Karpas-422 (cell line): Measurements from ENCODE around the gene DLEC1. TPM values are rescaled to one million over a fixed set of nuclear protein-coding genes. Genes with fewer than 3 reads are reported as not detected.

Source experiments
- DNase-seq: peaks from one replicate; pipeline ENCODE4 v3.0.0-alpha.2; 2015
- H2AFZ ChIP-seq: fragments of 200-600 bp; sonication (generic); 2 replicates; pipeline ENCODE4 v1.6.1; 2014; ENCODE audit warnings: antibody characterized with exemption, low read length, mixed read lengths
- H3K27ac ChIP-seq: fragments of 200-600 bp; sonication (generic); 2 replicates; pipeline ENCODE4 v1.5.1; 2014; ENCODE audit warnings: mild to moderate bottlenecking, low read length, moderate library complexity
- H3K27me3 ChIP-seq: fragments of 200-600 bp; sonication (generic); 2 replicates; pipeline ENCODE4 v1.6.1; 2014; ENCODE audit warnings: low read length, mixed read lengths
- H3K36me3 ChIP-seq: fragments of 200-600 bp; sonication (generic); 2 replicates; pipeline ENCODE4 v1.6.1; 2014; ENCODE audit warnings: low read length, mixed read lengths; ENCODE audit not compliant: insufficient read depth
- H3K4me1 ChIP-seq: fragments of 200-600 bp; sonication (generic); 2 replicates; pipeline ENCODE4 v1.6.1; 2014; ENCODE audit warnings: mild to moderate bottlenecking, low read length, mixed read lengths
- H3K4me2 ChIP-seq: fragments of 200-600 bp; sonication (generic); 2 replicates; pipeline ENCODE4 v1.6.1; 2014; ENCODE audit warnings: low read length, low read depth, mild to moderate bottlenecking; ENCODE audit not compliant: poor library complexity, severe bottlenecking
- H3K4me3 ChIP-seq: fragments of 200-600 bp; sonication (generic); 2 replicates; pipeline ENCODE4 v1.5.1; 2014; ENCODE audit warnings: mild to moderate bottlenecking, antibody characterized with exemption, low read length, mixed read lengths
- H3K79me2 ChIP-seq: fragments of 200-600 bp; sonication (generic); 2 replicates; pipeline ENCODE4 v1.6.1; 2014; ENCODE audit warnings: mild to moderate bottlenecking, low read length, mixed read lengths
- H3K9ac ChIP-seq: fragments of 200-600 bp; sonication (generic); 2 replicates; pipeline ENCODE4 v1.6.0; 2014; ENCODE audit warnings: low read length
- H3K9me2 ChIP-seq: fragments of 200-600 bp; sonication (generic), shearing (Covaris generic); replicated peaks from 2 replicates; pipeline ENCODE4 v1.6.0; 2014; ENCODE audit warnings: mild to moderate bottlenecking, low read length, moderate library complexity; ENCODE audit not compliant: insufficient read depth
- H3K9me3 ChIP-seq: fragments of 300-700, 200-600 bp; sonication (generic); 2 replicates; pipeline ENCODE4 v1.6.1; 2014; ENCODE audit warnings: low read length, mixed read lengths
- H4K20me1 ChIP-seq: fragments of 200-600 bp; sonication (generic); 2 replicates; pipeline ENCODE4 v1.6.1; 2014; ENCODE audit warnings: mild to moderate bottlenecking, antibody characterized with exemption, low read length, low read depth; ENCODE audit not compliant: insufficient read depth
- total RNA-seq: library from RNA; depleted of rRNA; stranded (reverse); fragments of >200 nt; shearing (Covaris generic); gene quantifications from 2 replicates; pipeline ENCODE4 v1.2.3, GENCODE V29; 2014; ENCODE audit warnings: low replicate concordance; rRNA removed

DLEC1 gene, protein sequence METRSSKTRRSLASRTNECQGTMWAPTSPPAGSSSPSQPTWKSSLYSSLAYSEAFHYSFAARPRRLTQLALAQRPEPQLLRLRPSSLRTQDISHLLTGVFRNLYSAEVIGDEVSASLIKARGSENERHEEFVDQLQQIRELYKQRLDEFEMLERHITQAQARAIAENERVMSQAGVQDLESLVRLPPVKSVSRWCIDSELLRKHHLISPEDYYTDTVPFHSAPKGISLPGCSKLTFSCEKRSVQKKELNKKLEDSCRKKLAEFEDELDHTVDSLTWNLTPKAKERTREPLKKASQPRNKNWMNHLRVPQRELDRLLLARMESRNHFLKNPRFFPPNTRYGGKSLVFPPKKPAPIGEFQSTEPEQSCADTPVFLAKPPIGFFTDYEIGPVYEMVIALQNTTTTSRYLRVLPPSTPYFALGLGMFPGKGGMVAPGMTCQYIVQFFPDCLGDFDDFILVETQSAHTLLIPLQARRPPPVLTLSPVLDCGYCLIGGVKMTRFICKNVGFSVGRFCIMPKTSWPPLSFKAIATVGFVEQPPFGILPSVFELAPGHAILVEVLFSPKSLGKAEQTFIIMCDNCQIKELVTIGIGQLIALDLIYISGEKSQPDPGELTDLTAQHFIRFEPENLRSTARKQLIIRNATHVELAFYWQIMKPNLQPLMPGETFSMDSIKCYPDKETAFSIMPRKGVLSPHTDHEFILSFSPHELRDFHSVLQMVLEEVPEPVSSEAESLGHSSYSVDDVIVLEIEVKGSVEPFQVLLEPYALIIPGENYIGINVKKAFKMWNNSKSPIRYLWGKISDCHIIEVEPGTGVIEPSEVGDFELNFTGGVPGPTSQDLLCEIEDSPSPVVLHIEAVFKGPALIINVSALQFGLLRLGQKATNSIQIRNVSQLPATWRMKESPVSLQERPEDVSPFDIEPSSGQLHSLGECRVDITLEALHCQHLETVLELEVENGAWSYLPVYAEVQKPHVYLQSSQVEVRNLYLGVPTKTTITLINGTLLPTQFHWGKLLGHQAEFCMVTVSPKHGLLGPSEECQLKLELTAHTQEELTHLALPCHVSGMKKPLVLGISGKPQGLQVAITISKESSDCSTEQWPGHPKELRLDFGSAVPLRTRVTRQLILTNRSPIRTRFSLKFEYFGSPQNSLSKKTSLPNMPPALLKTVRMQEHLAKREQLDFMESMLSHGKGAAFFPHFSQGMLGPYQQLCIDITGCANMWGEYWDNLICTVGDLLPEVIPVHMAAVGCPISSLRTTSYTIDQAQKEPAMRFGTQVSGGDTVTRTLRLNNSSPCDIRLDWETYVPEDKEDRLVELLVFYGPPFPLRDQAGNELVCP (N-terminal part only)
- not detected in 2 replicates for total RNA-seq

DNA sequence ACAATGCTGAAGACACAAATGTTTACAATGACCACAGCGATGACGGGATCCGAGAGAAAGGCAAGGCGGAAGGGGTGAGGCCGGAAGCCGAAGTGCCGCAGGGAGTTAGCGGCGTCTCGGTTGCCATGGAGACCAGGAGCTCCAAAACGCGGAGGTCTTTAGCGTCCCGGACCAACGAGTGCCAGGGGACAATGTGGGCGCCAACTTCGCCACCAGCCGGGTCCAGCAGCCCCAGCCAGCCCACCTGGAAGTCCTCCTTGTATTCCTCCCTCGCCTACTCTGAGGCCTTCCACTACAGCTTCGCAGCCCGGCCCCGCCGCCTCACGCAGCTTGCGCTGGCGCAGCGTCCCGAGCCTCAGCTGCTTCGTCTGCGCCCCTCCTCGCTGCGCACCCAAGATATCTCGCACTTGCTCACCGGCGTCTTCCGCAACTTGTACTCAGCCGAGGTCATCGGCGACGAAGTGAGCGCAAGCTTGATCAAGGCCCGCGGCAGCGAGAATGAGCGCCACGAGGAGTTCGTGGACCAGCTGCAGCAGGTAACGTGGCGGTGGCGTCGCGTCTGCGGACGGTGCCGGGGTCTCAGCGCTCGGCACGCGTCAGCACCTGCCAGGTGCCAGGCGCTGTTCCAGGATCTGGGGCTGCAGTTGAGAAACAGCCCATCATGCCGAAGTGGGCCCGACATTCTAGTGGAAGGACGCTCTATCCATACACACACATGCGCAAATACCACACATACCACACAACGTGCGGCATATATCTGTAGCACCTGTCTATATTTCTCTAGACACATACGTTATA is at the start of gene DLEC1:
DLEC1 (plus strand) TSS at position 108 of the 798 bp plus-strand sequence; CDS start at position 126, 18 bp downstream.
- no peak within 1 kb of the TSS for H3K27ac ChIP-seq
- H3K4me3 ChIP-seq = peak within 1 kb of the TSS; percentile 49; the same call in 1 of the 2 replicates
- H3K9me3 ChIP-seq = no peaks in the 10 kb centered on the region
- H3K9me2 ChIP-seq = no peaks in the 10 kb centered on the region
- peak; percentile 77 for DNase-seq
- no peaks in the 10 kb centered on the region for H3K27me3 ChIP-seq
- peak within 1 kb of the TSS; percentile 70; the same call in 1 of the 2 replicates for H2AFZ ChIP-seq
- peak within 1 kb of the TSS; percentile 17; the same call in 1 of the 2 replicates for H3K9ac ChIP-seq
- H3K4me2 ChIP-seq = peak within 1 kb of the TSS; percentile 54
- H3K79me2 ChIP-seq = no peaks in the 10 kb centered on the region
- H3K4me1 ChIP-seq = peaks cover 11% of the 10 kb centered on the region
- H3K36me3 ChIP-seq = no peaks in the 10 kb centered on the region
- H4K20me1 ChIP-seq = no peaks in the 10 kb centered on the region

DNA sequence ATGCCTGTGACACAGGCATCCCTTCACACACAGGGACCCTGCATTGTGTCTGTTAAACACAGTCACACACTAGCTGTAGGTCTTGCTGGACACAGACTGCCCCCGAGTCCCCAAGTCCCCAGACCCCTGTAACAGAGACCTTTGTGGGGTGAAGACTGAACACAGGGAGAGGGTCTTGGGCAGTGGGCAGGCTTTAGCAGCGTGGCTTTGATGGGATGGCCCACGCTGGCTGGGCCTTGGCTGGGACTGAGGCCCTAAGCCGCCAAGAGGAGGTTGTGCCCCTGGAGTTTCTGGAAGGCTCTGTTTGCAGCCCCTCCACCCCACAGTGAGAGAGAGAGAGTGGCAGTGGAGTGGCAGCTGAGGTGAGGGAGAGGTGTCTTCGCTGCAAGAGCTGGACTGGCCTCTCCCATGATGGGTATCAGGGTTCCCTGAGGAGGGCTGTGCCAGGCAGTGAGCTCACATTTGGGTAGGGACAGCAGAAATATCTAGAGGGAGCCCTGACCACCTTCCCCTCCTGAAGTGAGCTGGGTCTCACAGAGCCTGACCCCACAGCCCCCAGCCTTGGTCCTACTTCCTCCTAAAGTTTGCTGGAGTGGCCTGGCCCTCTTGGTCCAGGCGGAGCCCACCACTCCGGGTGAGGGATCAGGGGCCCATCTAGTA is 49.1 kb upstream of the DLEC1 start:
- Histone ChIP-seq H3K9ac (no peak overlapping the region), H3K27me3 (no peaks in the 10 kb centered on the region), H3K4me2 (no peak overlapping the region), H3K4me3 (no peak overlapping the region), H3K4me1 (peaks cover 11% of the 10 kb centered on the region), H3K79me2 (peaks cover 2% of the 10 kb centered on the region), H2AFZ (no peak overlapping the region), H3K27ac (no peak overlapping the region), H3K9me2 (no peaks in the 10 kb centered on the region), H3K36me3 (no peaks in the 10 kb centered on the region), H3K9me3 (no peaks in the 10 kb centered on the region), H4K20me1 (no peaks in the 10 kb centered on the region)
- no peak for DNase-seq

DNA sequence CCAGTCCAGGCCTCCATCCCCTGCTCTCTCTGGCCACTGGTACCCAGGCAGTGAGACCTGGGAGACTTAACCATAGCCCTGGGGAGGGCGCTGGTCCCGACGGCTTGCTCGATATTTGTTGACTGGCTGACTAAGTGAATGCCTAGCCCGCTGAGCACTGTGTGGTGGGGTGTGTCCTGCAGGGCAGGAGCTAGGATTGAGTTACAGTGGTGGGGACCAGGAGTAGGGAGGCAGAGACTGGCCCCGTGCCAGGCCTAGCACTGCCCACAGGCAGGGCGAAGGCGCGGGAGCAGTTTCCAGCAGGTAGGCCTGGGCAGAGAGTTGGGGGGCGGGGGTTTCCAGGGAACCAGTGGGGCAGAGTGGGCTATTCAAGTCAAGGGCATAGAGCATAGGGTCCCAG is 48.5 kb upstream of the DLEC1 start, which contains the start of gene VILL:
VILL (plus strand) TSS at position 260 of the 400 bp plus-strand sequence. CDS start 2,887 bp downstream, outside the sequence.
- Histone ChIP-seq H4K20me1 (no peaks in the 10 kb centered on the region), H3K79me2 (peaks cover 8% of the 10 kb centered on the region), H3K4me2 (no peak within 1 kb of the TSS), H2AFZ (no peak within 1 kb of the TSS), H3K27ac (no peak within 1 kb of the TSS), H3K4me1 (peaks cover 17% of the 10 kb centered on the region), H3K36me3 (no peaks in the 10 kb centered on the region), H3K9me2 (no peaks in the 10 kb centered on the region), H3K9ac (no peak within 1 kb of the TSS), H3K4me3 (no peak within 1 kb of the TSS), H3K27me3 (no peaks in the 10 kb centered on the region), H3K9me3 (no peaks in the 10 kb centered on the region)
- no peak for DNase-seq

DNA sequence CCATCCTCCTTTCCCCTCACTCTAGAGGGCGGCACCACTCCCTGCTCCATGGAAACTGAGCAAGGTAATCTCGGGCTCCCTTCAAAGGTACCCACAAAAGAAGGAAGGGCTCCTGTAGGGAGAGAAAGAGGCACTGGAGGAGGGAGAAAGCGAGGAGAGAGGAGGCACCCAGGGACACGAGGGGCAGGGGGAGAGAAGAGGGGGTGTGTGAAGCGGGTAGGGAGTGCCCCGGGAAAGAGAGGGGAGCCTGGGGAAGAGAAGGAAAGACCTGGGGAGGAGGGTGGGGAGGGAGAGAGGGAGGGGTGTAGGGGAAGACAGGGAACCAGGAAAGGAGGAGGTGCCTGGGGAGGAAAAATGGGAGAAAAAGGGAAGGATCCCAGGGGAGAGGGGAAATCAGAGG is 47.9 kb upstream of the DLEC1 start:
- H3K9ac ChIP-seq = no peak overlapping the region
- no peak overlapping the region for H3K4me2 ChIP-seq

DNA sequence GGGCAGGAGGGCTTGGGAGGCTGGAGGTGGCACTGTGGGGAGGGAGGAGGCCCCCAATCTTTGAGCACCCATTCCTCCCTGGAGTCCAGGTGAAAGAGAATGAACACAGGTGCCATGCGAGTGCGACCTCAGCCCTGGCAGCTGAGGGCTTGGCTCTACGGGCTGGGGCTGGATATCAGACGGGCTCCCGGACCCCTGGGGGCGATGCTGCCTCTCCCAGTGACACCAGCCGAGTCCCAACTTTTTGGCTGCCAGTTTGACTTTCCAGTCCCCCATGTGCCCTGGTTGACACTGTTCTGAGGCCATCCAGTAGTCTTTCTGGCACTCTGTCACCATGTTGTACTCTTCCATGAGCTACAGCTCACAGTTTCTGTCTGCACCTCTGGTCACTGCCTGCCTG is 47.2 kb upstream of the DLEC1 start:
- Histone ChIP-seq H3K36me3 (peaks cover 7% of the 10 kb centered on the region; the same call in 1 of the 2 replicates), H3K4me1 (peaks cover 22% of the 10 kb centered on the region), H3K79me2 (peaks cover 11% of the 10 kb centered on the region), H4K20me1 (no peaks in the 10 kb centered on the region), H3K9ac (no peak overlapping the region), H3K4me3 (no peak overlapping the region), H2AFZ (no peak overlapping the region), H3K4me2 (no peak overlapping the region), H3K27ac (no peak overlapping the region), H3K27me3 (no peaks in the 10 kb centered on the region), H3K9me2 (no peaks in the 10 kb centered on the region), H3K9me3 (no peaks in the 10 kb centered on the region)
- DNase-seq = no peak

More for the DNA sequence above, 47.9 kb upstream of the DLEC1 start:
- Histone ChIP-seq H3K27ac (no peak overlapping the region), H3K4me3 (no peak overlapping the region), H2AFZ (no peak overlapping the region), H3K27me3 (no peaks in the 10 kb centered on the region), H3K9me3 (no peaks in the 10 kb centered on the region), H3K79me2 (peaks cover 11% of the 10 kb centered on the region), H3K9me2 (no peaks in the 10 kb centered on the region), H3K4me1 (peaks cover 19% of the 10 kb centered on the region), H4K20me1 (no peaks in the 10 kb centered on the region), H3K36me3 (0 out of 2 replicates have a peak, but pooled peaks cover 2% of the 10 kb centered on the region)
- no peak for DNase-seq

DNA sequence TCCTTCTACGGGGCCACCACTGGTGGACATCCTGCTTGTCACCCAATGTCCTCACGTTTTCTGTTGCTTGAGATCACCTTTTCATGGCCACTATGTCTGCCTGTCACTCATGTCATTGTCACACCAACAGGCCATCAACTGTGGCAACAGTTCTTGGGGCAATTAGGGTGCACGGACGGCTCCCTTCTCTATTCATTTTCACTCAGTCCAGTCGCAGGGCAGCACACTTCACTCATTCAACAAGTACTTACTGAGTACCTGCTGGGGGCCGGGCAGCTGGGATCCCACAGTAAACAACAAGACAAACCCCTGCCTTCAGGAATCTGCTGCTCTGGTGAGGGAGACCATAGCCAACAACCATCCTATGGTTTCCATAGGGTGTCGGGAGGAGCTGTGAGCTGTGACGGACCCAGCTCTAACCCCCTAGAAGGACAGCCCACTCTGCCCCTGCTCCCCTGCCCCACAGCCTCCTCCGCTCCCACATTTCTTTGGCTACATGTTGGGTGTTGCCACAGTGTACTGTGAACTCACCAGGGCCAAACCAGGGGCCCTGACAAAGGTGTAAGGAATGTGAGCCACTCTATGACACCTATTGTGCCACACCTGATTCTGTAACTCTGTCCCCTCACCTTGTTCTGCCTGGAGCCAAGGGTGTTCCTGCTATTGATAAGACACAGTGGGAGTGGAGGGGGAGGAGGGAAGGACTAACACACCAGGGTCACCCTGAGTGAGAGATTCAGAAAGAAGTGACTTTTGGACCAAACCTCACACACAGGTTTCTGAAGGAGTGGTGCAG is 46.5 kb upstream of the DLEC1 start:
- H3K79me2 ChIP-seq = peaks cover 11% of the 10 kb centered on the region
- no peak overlapping the region for H2AFZ ChIP-seq
- peaks cover 7% of the 10 kb centered on the region; the same call in 1 of the 2 replicates for H3K36me3 ChIP-seq
- no peak for DNase-seq
- no peaks in the 10 kb centered on the region for H3K9me2 ChIP-seq
- H3K9ac ChIP-seq = no peak overlapping the region
- no peak overlapping the region for H3K4me3 ChIP-seq
- no peak overlapping the region for H3K27ac ChIP-seq
- H3K4me2 ChIP-seq = no peak overlapping the region
- H3K9me3 ChIP-seq = no peaks in the 10 kb centered on the region
- H3K4me1 ChIP-seq = peaks cover 22% of the 10 kb centered on the region
- H3K27me3 ChIP-seq = no peaks in the 10 kb centered on the region
- no peaks in the 10 kb centered on the region for H4K20me1 ChIP-seq
